Hindlimb muscle (tissue), 1 donor: ENCODE results near the gene ESRRA. TPM values are rescaled to one million over a fixed set of nuclear protein-coding genes. Genes with fewer than 3 reads are reported as not detected.

Source experiments
- polyA plus RNA-seq: library from polyadenylated mRNA; unstranded; fragments of 120-200 nt; gene quantifications from one replicate; pipeline ENCODE4 v1.2.1, GENCODE V29; 2013; ENCODE audit not compliant: insufficient read length

ESRRA gene
- polyA plus RNA-seq, 1 donor = 34.0 TPM

Other genes starting within 250 kb of the ESRRA start
- 77.9 TPM for gene MACROD1, start 139.4 kb upstream of the ESRRA start, polyA plus RNA-seq
- 125 TPM for gene STIP1, start 119.4 kb upstream of the ESRRA start, polyA plus RNA-seq
- gene FERMT3, start 98.8 kb upstream of the ESRRA start, polyA plus RNA-seq = 11.1 TPM
- gene TRPT1, start 79.3 kb upstream of the ESRRA start, polyA plus RNA-seq = 81.4 TPM
- gene NUDT22, start 79.2 kb upstream of the ESRRA start, polyA plus RNA-seq = 17.2 TPM
- gene DNAJC4, start 75.0 kb upstream of the ESRRA start, polyA plus RNA-seq = 66.2 TPM
- 101 TPM for gene VEGFB, start 70.9 kb upstream of the ESRRA start, polyA plus RNA-seq
- gene FKBP2, start 64.4 kb upstream of the ESRRA start, polyA plus RNA-seq = 51.5 TPM
- gene PPP1R14B, start 58.6 kb upstream of the ESRRA start, polyA plus RNA-seq = 177 TPM
- 12.4 TPM for gene PLCB3, start 54.0 kb upstream of the ESRRA start, polyA plus RNA-seq
- 31.0 TPM for gene BAD, start 20.9 kb upstream of the ESRRA start, polyA plus RNA-seq
- gene GPR137, start 19.7 kb upstream of the ESRRA start, polyA plus RNA-seq = 23.1 TPM
- not detected for gene KCNK4, start 14.2 kb upstream of the ESRRA start, polyA plus RNA-seq
- gene CATSPERZ, start 5.2 kb upstream of the ESRRA start, polyA plus RNA-seq = not detected
- 179 TPM for gene TRMT112, start 12.0 kb downstream of the ESRRA start, polyA plus RNA-seq
- gene PRDX5, start 12.6 kb downstream of the ESRRA start, polyA plus RNA-seq = 129 TPM
- 4.5 TPM for gene CCDC88B, start 34.7 kb downstream of the ESRRA start, polyA plus RNA-seq
- 16.1 TPM for gene RPS6KA4, start 53.6 kb downstream of the ESRRA start, polyA plus RNA-seq